HUES48 (cell line): ENCODE results near the gene PCNX2.
"Not testable (repeated sequence)": the region's sequence is repeated elsewhere in the genome, so short reads cannot be mapped to it uniquely, and the experiment has no call there.

ENCODE experiments used
- H3K27ac ChIP-seq: one replicate; pipeline ENCODE4 v1.7.0; 2013; ENCODE audit warnings: low read depth, low read length, inconsistent platforms
- H3K27me3 ChIP-seq: 2 replicates; pipeline ENCODE4 v1.6.1; 2013; ENCODE audit warnings: mild to moderate bottlenecking, low read length; ENCODE audit not compliant: control insufficient read depth, insufficient read depth
- H3K36me3 ChIP-seq: 2 replicates; pipeline ENCODE4 v1.6.1; 2013; ENCODE audit warnings: low read length; ENCODE audit not compliant: control insufficient read depth, insufficient read depth
- H3K4me1 ChIP-seq: 2 replicates; pipeline ENCODE4 v1.6.1; 2013; ENCODE audit warnings: mild to moderate bottlenecking, low read length; ENCODE audit not compliant: control insufficient read depth, insufficient read depth
- H3K4me3 ChIP-seq: 2 replicates; pipeline ENCODE4 v1.5.1; 2013; ENCODE audit warnings: mild to moderate bottlenecking, low read depth, low read length
- H3K9ac ChIP-seq: 2 replicates; pipeline ENCODE4 v1.6.1; 2013; ENCODE audit warnings: mild to moderate bottlenecking, low read depth, low read length, moderate library complexity
- H3K9me3 ChIP-seq: 2 replicates; pipeline ENCODE4 v1.6.1; 2013; ENCODE audit warnings: low read length; ENCODE audit not compliant: control insufficient read depth, insufficient read depth

The PCNX2 gene

GRCh38 chr1:233016798-233017197, 278.7 kb downstream of the PCNX2 start:
- peaks cover 30% of the 10 kb centered on the region for H3K36me3 ChIP-seq
- H3K4me1 ChIP-seq = peaks cover 13% of the 10 kb centered on the region; the same call in 1 of the 2 replicates
- no peak overlapping the region for H3K27ac ChIP-seq
- no peaks in the 10 kb centered on the region for H3K27me3 ChIP-seq
- no peak overlapping the region for H3K4me3 ChIP-seq
- H3K9ac ChIP-seq = no peak overlapping the region
- no peaks in the 10 kb centered on the region for H3K9me3 ChIP-seq

GRCh38 chr1:233015965-233016364, 279.6 kb downstream of the PCNX2 start:
- H3K27ac ChIP-seq = no peak overlapping the region
- H3K9me3 ChIP-seq = no peaks in the 10 kb centered on the region
- H3K4me3 ChIP-seq = no peak overlapping the region
- no peak overlapping the region for H3K9ac ChIP-seq
- H3K27me3 ChIP-seq = no peaks in the 10 kb centered on the region
- H3K4me1 ChIP-seq = peaks cover 12% of the 10 kb centered on the region; the same call in 1 of the 2 replicates
- peaks cover 34% of the 10 kb centered on the region for H3K36me3 ChIP-seq

GRCh38 chr1:233012021-233012420, 283.5 kb downstream of the PCNX2 start:
- H3K27me3 ChIP-seq = no peaks in the 10 kb centered on the region
- H3K36me3 ChIP-seq = peaks cover 27% of the 10 kb centered on the region
- H3K9me3 ChIP-seq = no peaks in the 10 kb centered on the region
- no peak overlapping the region for H3K9ac ChIP-seq
- no peaks in the 10 kb centered on the region for H3K4me1 ChIP-seq
- no peak overlapping the region for H3K4me3 ChIP-seq
- H3K27ac ChIP-seq = no peak overlapping the region

- peaks cover 24% of the 10 kb centered on the region for H3K36me3 ChIP-seq
- no peaks in the 10 kb centered on the region for H3K27me3 ChIP-seq
- no peak overlapping the region for H3K27ac ChIP-seq
- H3K4me1 ChIP-seq = no peaks in the 10 kb centered on the region
- no peak overlapping the region for H3K4me3 ChIP-seq
- no peaks in the 10 kb centered on the region for H3K9me3 ChIP-seq
- H3K9ac ChIP-seq = no peak overlapping the region
Measured at GRCh38 chr1:233010146-233010545, 285.4 kb downstream of the PCNX2 start.

GRCh38 chr1:233006541-233006973, 289.0 kb downstream of the PCNX2 start:
- Histone ChIP-seq H3K9me3 (no peaks in the 10 kb centered on the region), H3K9ac (no peak overlapping the region), H3K27ac (no peak overlapping the region), H3K4me3 (no peak overlapping the region), H3K27me3 (no peaks in the 10 kb centered on the region), H3K4me1 (no peaks in the 10 kb centered on the region), H3K36me3 (peaks cover 4% of the 10 kb centered on the region; the same call in 1 of the 2 replicates)

- Histone ChIP-seq H3K4me3 (no peak overlapping the region), H3K27me3 (no peaks in the 10 kb centered on the region), H3K9me3 (no peaks in the 10 kb centered on the region), H3K27ac (no peak overlapping the region), H3K9ac (no peak overlapping the region), H3K4me1 (no peaks in the 10 kb centered on the region), H3K36me3 (peaks cover 2% of the 10 kb centered on the region; the same call in 1 of the 2 replicates)
Measured at GRCh38 chr1:233006108-233006507, 289.4 kb downstream of the PCNX2 start.

- H3K9ac ChIP-seq = no peak overlapping the region
Measured at GRCh38 chr1:233005703-233006102, 289.8 kb downstream of the PCNX2 start.

GRCh38 chr1:233005156-233005555, 290.4 kb downstream of the PCNX2 start:
- Histone ChIP-seq H3K9ac (no peak overlapping the region), H3K27me3 (no peaks in the 10 kb centered on the region), H3K4me3 (no peak overlapping the region), H3K27ac (no peak overlapping the region), H3K9me3 (no peaks in the 10 kb centered on the region), H3K36me3 (peaks cover 11% of the 10 kb centered on the region), H3K4me1 (no peaks in the 10 kb centered on the region)

More at GRCh38 chr1:233005703-233006102, 289.8 kb downstream of the PCNX2 start:
- Histone ChIP-seq H3K27ac (no peak overlapping the region), H3K27me3 (no peaks in the 10 kb centered on the region), H3K36me3 (peaks cover 5% of the 10 kb centered on the region; the same call in 1 of the 2 replicates), H3K4me3 (no peak overlapping the region), H3K4me1 (no peaks in the 10 kb centered on the region), H3K9me3 (no peaks in the 10 kb centered on the region)

GRCh38 chr1:233004451-233004850, 291.1 kb downstream of the PCNX2 start:
- Histone ChIP-seq H3K9ac (no peak overlapping the region), H3K27ac (no peak overlapping the region), H3K27me3 (no peaks in the 10 kb centered on the region), H3K9me3 (no peaks in the 10 kb centered on the region), H3K4me1 (no peaks in the 10 kb centered on the region), H3K4me3 (no peak overlapping the region), H3K36me3 (peaks cover 17% of the 10 kb centered on the region)

GRCh38 chr1:233003638-233004037, 291.9 kb downstream of the PCNX2 start:
- H3K36me3 ChIP-seq = peaks cover 24% of the 10 kb centered on the region
- H3K9me3 ChIP-seq, H3K4me1 ChIP-seq, H3K9ac ChIP-seq, H3K27me3 ChIP-seq, H3K4me3 ChIP-seq, H3K27ac ChIP-seq: not testable (repeated sequence)

- Histone ChIP-seq H3K9me3 (peaks cover under 1% of the 10 kb centered on the region; the same call in 1 of the 2 replicates), H3K9ac (no peak overlapping the region), H3K36me3 (peaks cover 48% of the 10 kb centered on the region), H3K4me3 (no peak overlapping the region), H3K27ac (no peak overlapping the region), H3K27me3 (no peaks in the 10 kb centered on the region), H3K4me1 (no peaks in the 10 kb centered on the region)
Measured at GRCh38 chr1:232999956-233000625, 295.4 kb downstream of the PCNX2 start.
